Measurements from ENCODE around the gene PTCD3. TPM values are rescaled to one million over a fixed set of nuclear protein-coding genes. Genes with fewer than 3 reads are reported as not detected.

Gene PTCD3
- total RNA-seq, 1 donor from 2014 or later, result 48.9 TPM

- peaks cover 33% of the 10 kb centered on the region for H3K4me1 Mint-ChIP-seq (ENCODE audit: low read depth)
- H3K36me3 Mint-ChIP-seq (ENCODE audit: low read depth), result peaks cover 41% of the 10 kb centered on the region
- peaks cover 2% of the 10 kb centered on the region for H3K9me3 Mint-ChIP-seq (ENCODE audit: low read depth)
- no peaks in the 10 kb centered on the region for H3K27me3 Mint-ChIP-seq (ENCODE audit: low read depth)
- no peak overlapping the region for H3K27ac Mint-ChIP-seq (ENCODE audit: unreplicated experiment)
- no peak for TF ChIP-seq CTCF (IDR thresholded peaks at IDR 0.05)
- DNase-seq (ENCODE audit: low spot score), result no peak
- H3K4me3 Mint-ChIP-seq (ENCODE audit: unreplicated experiment), result no peak overlapping the region
Observed at GRCh38 chr2:86074256-86074655, 31.8 kb upstream of the PTCD3 start.

- no peak for TF ChIP-seq CTCF (IDR thresholded peaks at IDR 0.05)
- Mint-ChIP-seq H3K36me3 (ENCODE audit: low read depth) (peaks cover 39% of the 10 kb centered on the region), H3K4me3 (ENCODE audit: unreplicated experiment) (no peak overlapping the region), H3K4me1 (ENCODE audit: low read depth) (peaks cover 34% of the 10 kb centered on the region), H3K27me3 (ENCODE audit: low read depth) (no peaks in the 10 kb centered on the region), H3K27ac (ENCODE audit: unreplicated experiment) (no peak overlapping the region), H3K9me3 (ENCODE audit: low read depth) (peaks cover 2% of the 10 kb centered on the region)
- DNase-seq (ENCODE audit: low spot score), result no peak
Observed at GRCh38 chr2:86074811-86075210, 31.2 kb upstream of the PTCD3 start.

GRCh38 chr2:86075886-86076285 lies 30.1 kb upstream of the PTCD3 start:
- no peaks in the 10 kb centered on the region for H3K27me3 Mint-ChIP-seq (ENCODE audit: low read depth)
- no peak for DNase-seq (ENCODE audit: low spot score)
- TF ChIP-seq CTCF (IDR thresholded peaks at IDR 0.05), result no peak
- H3K4me3 Mint-ChIP-seq (ENCODE audit: unreplicated experiment), result no peak overlapping the region
- H3K4me1 Mint-ChIP-seq (ENCODE audit: low read depth), result peaks cover 39% of the 10 kb centered on the region
- H3K9me3 Mint-ChIP-seq (ENCODE audit: low read depth), result peaks cover 2% of the 10 kb centered on the region
- no peak overlapping the region for H3K27ac Mint-ChIP-seq (ENCODE audit: unreplicated experiment)
- peaks cover 33% of the 10 kb centered on the region for H3K36me3 Mint-ChIP-seq (ENCODE audit: low read depth)

GRCh38 chr2:86078774-86079545 lies 27.1 kb upstream of the PTCD3 start:
- Mint-ChIP-seq H3K27me3 (ENCODE audit: low read depth) (no peaks in the 10 kb centered on the region), H3K4me1 (ENCODE audit: low read depth) (peaks cover 12% of the 10 kb centered on the region), H3K4me3 (ENCODE audit: unreplicated experiment) (no peak overlapping the region), H3K36me3 (ENCODE audit: low read depth) (peaks cover 28% of the 10 kb centered on the region), H3K9me3 (ENCODE audit: low read depth) (no peaks in the 10 kb centered on the region), H3K27ac (ENCODE audit: unreplicated experiment) (no peak overlapping the region)
- DNase-seq (ENCODE audit: low spot score), result no peak
- peak; percentile 84 for TF ChIP-seq CTCF (IDR thresholded peaks at IDR 0.05)

GRCh38 chr2:86079981-86080911 lies 25.8 kb upstream of the PTCD3 start:
- Mint-ChIP-seq H3K27ac (ENCODE audit: unreplicated experiment) (peak overlapping the region; percentile 62), H3K4me3 (ENCODE audit: unreplicated experiment) (no peak overlapping the region), H3K4me1 (ENCODE audit: low read depth) (peaks cover 12% of the 10 kb centered on the region), H3K36me3 (ENCODE audit: low read depth) (peaks cover 25% of the 10 kb centered on the region), H3K9me3 (ENCODE audit: low read depth) (no peaks in the 10 kb centered on the region), H3K27me3 (ENCODE audit: low read depth) (no peaks in the 10 kb centered on the region)
- TF ChIP-seq CTCF (IDR thresholded peaks at IDR 0.05), result peak; percentile 91
- DNase-seq (ENCODE audit: low spot score), result no peak
